KOPT-K1 (cell line): Measurements from ENCODE around the gene CDK19.

Experiments
- H3K27ac ChIP-seq: fragments of 200-600 bp; sonication (generic); 2 replicates; pipeline ENCODE4 v1.5.1; 2016; ENCODE audit warnings: antibody characterized with exemption, mild to moderate bottlenecking, low read depth, low read length; ENCODE audit not compliant: poor library complexity, severe bottlenecking
- H3K36me3 ChIP-seq: fragments of 200-600 bp; sonication (generic); 2 replicates; pipeline ENCODE4 v1.5.1; 2017; ENCODE audit warnings: antibody characterized with exemption, mild to moderate bottlenecking, low read length, moderate library complexity; ENCODE audit not compliant: insufficient read depth
- H3K9me3 ChIP-seq: fragments of 200-600 bp; sonication (generic); 2 replicates; pipeline ENCODE4 v1.5.1; 2017; ENCODE audit warnings: antibody characterized with exemption, low read length, mild to moderate bottlenecking; ENCODE audit not compliant: insufficient read depth, poor library complexity, severe bottlenecking

Gene CDK19

GRCh38 chr6:110712238-110712637 is 103.0 kb downstream of the CDK19 start:
- no peaks in the 10 kb centered on the region for H3K9me3 ChIP-seq
- no peak overlapping the region for H3K27ac ChIP-seq
- H3K36me3 ChIP-seq: no peaks in the 10 kb centered on the region

- Histone ChIP-seq H3K9me3 (no peaks in the 10 kb centered on the region), H3K27ac (no peak overlapping the region), H3K36me3 (no peaks in the 10 kb centered on the region)
These were observed 105.2 kb downstream of the CDK19 start for GRCh38 chr6:110710115-110710514.

GRCh38 chr6:110708295-110708950 is 106.8 kb downstream of the CDK19 start:
- no peak overlapping the region for H3K27ac ChIP-seq
- no peaks in the 10 kb centered on the region for H3K36me3 ChIP-seq
- no peaks in the 10 kb centered on the region for H3K9me3 ChIP-seq

DNA sequence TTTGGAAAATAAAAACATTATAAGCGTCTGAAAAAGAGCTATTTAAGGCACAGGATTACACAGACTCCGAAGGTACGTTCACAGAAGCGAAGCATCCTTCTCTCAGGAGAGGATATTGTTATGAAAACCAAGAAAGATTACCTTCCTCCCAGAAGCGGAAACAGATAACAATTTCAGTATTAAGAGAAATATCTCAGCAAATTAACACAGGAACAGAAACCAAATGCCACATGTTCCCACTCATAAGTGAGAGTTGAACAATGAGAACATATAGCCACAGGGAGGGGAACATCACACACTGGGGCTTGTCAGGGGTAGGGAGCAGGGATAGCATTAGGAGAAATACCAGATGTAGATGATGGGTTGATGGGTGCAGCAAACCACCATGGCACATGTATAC is 109.7 kb downstream of the CDK19 start:
- H3K36me3 ChIP-seq: no peaks in the 10 kb centered on the region
- no peak overlapping the region for H3K27ac ChIP-seq
- H3K9me3 ChIP-seq: no peaks in the 10 kb centered on the region

DNA sequence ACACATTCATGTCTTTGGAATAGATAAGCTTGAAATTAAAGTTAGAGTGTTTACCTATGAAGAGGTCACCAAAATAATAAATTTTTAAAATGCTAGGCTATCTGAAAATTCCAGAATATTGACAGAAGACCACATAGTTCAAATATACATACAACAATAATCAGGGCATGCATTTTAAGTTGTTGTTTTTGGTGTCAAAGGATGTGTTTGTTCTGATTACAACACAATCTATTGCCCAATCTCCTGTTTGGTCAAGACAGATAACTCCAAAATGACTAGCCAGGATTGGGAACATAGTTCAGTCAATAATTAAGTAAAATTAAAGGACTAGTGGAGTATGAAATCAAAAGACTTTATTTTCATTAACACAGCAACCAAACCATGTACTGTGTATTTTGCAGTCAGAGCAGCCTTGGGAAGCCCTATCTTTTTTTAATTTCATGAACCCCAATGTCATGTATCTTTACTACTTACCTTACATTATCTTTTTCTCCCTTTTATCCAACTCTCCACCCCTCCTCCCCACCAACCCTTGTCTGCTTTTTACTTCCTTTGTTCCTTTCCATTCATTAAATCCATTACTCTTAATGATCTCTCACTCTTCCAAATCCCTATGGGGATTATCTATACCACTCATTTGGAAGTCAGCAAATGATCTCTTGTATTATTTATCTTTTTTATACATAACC is 111.2 kb downstream of the CDK19 start:
- H3K9me3 ChIP-seq: no peaks in the 10 kb centered on the region
- H3K27ac ChIP-seq: no peak overlapping the region
- no peaks in the 10 kb centered on the region for H3K36me3 ChIP-seq

- Histone ChIP-seq H3K36me3 (no peaks in the 10 kb centered on the region), H3K27ac (no peak overlapping the region), H3K9me3 (no peaks in the 10 kb centered on the region)
These were observed 112.0 kb downstream of the CDK19 start for GRCh38 chr6:110703010-110703905.

DNA sequence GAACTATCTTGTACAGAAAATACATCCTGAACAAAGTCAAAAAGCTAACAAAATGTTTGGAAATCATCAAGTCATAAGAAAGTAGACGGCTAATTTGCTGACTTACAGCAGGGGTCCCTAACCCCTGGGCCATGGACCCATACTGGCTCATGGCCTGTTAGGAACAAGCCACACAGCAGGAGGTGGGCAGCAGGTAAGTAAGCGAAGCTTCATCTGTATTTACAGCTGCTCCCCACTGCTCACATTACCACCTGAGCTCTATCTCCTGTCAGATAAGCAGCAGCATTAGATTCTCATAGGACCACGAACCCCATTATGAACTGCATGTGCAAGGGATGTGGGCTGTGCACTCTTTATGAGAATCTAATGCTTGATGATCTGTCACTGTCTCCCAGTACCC is 115.5 kb downstream of the CDK19 start:
- Histone ChIP-seq H3K36me3 (no peaks in the 10 kb centered on the region), H3K9me3 (no peaks in the 10 kb centered on the region), H3K27ac (no peak overlapping the region)

- Histone ChIP-seq H3K36me3 (no peaks in the 10 kb centered on the region), H3K9me3 (no peaks in the 10 kb centered on the region), H3K27ac (no peak overlapping the region)
These were observed 121.3 kb downstream of the CDK19 start for GRCh38 chr6:110693994-110694393.

DNA sequence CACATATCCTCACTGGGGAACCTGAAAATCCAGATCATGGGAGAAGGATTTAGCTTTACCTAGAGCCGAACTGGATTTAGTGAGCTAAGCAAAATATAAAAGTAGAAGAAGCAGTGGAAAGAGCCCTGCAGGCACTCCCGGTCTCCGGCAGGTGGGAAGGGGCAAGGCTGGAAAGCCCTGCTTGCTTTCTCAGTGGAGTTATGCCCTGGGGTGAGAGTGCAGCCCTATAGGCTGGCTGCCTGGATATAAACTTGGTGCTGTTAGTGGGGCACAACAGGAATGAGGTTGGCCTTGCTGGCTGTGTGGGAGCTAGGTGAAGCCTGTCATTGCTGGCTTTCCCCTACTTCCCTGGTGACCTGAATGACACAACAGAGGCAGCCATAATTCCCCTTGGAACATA is 122.0 kb downstream of the CDK19 start:
- no peaks in the 10 kb centered on the region for H3K36me3 ChIP-seq
- H3K27ac ChIP-seq: no peak overlapping the region
- no peaks in the 10 kb centered on the region for H3K9me3 ChIP-seq

- H3K9me3 ChIP-seq: no peaks in the 10 kb centered on the region
- no peaks in the 10 kb centered on the region for H3K36me3 ChIP-seq
- no peak overlapping the region for H3K27ac ChIP-seq
These were observed 124.4 kb downstream of the CDK19 start for GRCh38 chr6:110690916-110691315.

- H3K9me3 ChIP-seq: no peaks in the 10 kb centered on the region
- H3K27ac ChIP-seq: no peak overlapping the region
- H3K36me3 ChIP-seq: no peaks in the 10 kb centered on the region
These were observed 125.1 kb downstream of the CDK19 start for GRCh38 chr6:110690106-110690654.

DNA sequence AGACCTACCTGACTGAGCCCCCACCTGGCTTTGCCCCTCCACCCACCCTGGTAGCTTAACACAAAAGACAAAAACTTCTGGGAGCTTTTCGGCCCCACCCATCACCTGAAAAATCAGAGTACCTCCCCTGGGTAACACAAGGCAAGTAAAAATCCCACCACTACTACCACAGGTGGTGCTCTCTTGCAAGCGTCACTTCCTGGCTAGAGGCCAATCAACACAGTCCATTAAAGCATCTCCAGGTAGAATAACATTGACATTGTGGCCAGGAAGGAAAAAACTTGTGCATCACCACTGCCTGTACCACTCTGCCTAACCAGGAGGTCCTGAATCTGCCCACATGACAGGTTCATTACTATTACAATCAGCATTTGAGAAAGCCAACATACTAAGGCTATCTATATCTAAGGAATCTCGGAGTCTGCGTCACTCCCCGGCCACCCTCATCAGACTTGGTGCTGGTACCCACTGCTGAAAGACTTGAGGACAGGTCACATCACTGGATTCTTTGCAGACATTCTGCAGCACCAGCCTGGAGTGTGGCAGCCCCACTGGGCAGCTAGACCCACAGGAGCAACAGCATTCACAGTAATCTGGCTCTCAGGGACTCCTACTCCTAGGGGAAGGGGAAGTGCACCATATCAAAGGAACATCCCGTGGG is 125.9 kb downstream of the CDK19 start:
- Histone ChIP-seq H3K27ac (no peak overlapping the region), H3K9me3 (no peaks in the 10 kb centered on the region), H3K36me3 (no peaks in the 10 kb centered on the region)

DNA sequence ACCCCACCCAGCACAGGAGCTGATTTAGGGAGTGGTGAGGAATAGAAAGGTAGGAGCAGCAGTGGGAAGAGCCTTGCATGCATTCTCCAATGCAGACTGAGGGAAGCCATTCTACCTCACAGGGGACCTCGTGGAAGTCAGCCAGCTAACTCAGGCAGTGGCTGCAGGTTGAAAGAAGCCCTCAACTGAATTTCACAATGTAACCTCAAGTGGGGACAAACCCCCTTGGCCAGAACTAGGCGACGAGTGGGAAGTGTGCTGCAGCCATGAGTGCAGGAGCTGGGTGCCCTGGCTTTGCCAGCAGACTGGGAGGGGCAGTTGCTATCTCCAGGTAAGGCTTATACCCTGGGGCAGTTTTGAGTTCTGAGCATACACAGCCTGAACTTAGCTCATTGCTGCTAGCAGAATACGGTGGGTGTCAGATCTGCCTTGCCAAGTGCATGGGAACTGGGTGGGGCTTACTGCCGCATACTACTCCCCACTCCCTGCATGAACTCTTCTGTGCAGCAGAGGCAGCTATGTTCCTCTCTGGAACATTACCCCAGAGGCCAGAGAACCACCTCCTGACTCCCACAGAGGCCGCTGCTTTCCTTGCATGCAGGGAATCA is 126.5 kb downstream of the CDK19 start:
- H3K36me3 ChIP-seq: no peaks in the 10 kb centered on the region
- no peaks in the 10 kb centered on the region for H3K9me3 ChIP-seq
- no peak overlapping the region for H3K27ac ChIP-seq

GRCh38 chr6:110687326-110687725 is 127.9 kb downstream of the CDK19 start:
- Histone ChIP-seq H3K36me3 (no peaks in the 10 kb centered on the region), H3K27ac (no peak overlapping the region), H3K9me3 (no peaks in the 10 kb centered on the region)
